ENCODE results near the gene C14orf93.
"Not testable (repeated sequence)": the region's sequence is repeated elsewhere in the genome, so short reads cannot be mapped to it uniquely, and the experiment has no call there.

Gene C14orf93

DNA sequence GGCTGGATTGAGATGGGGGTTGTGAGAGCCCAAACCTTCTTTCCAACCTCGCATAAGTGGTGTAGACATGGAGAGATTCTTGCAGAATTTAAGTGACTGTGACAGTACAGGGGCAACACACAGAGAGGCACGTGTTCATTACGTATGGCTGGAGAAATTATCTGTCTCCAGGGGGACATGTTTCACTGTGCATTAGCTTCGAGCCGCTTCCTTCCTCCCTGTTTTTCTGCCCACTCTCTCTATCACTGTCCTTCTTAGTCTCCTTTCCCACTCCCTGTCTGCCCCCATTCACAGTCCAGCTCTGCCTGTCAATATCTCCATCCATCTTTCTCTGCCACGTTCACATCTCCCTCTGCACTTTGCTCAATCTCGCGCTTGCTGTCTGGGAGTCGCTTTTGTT lies 11.5 kb upstream of the C14orf93 start:
- no peak for DNase-seq (ENCODE audit: low read depth in 2 of 2)

- no peak for DNase-seq (ENCODE audit: low read depth in 2 of 2)
Measured at GRCh38 chr14:23020143-23021128, 10.5 kb upstream of the C14orf93 start.

- DNase-seq (ENCODE audit: low read depth in 2 of 2) = no peak
Measured at GRCh38 chr14:23018107-23018506, 8.2 kb upstream of the C14orf93 start.

DNA sequence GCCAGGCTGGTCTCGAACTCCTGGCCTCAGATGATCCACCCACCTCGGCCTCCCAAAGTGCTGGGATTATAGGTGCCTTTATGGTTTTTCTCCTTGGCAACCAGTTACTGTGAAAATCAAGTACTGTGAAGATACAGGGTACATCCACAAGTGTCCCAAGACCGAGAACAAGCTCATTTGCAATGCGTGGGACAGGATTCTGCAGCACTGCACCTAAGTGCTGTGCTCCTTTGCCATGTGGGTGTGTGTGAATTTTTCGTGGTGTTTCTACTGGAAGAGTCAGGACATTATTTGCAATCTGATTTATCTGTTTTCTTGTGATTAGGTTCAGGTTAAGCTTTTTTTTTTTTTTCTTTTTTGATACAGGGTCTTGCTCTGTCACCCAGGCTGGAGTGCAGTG lies 7.1 kb upstream of the C14orf93 start:
- no peak for DNase-seq (ENCODE audit: low read depth in 2 of 2)

- DNase-seq (ENCODE audit: low read depth in 2 of 2) = no peak
Measured at GRCh38 chr14:23015618-23016017, 5.7 kb upstream of the C14orf93 start.

DNA sequence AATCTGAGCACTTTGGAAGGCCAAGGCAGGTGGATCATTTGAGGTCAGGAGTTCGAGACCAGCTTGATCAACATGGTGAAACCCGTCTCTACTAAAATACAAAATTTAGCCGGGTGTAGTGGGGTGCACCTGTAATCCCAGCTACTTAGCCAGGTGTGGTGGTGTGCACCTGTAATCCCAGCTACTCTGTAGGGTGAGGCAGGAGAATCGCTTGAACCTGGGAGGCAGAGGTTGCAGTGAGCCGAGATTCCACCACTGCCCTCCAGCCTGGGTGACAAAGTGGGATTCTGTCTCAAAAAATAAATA lies 3.8 kb upstream of the C14orf93 start:
- not testable (repeated sequence) for DNase-seq (ENCODE audit: low read depth in 2 of 2)

DNA sequence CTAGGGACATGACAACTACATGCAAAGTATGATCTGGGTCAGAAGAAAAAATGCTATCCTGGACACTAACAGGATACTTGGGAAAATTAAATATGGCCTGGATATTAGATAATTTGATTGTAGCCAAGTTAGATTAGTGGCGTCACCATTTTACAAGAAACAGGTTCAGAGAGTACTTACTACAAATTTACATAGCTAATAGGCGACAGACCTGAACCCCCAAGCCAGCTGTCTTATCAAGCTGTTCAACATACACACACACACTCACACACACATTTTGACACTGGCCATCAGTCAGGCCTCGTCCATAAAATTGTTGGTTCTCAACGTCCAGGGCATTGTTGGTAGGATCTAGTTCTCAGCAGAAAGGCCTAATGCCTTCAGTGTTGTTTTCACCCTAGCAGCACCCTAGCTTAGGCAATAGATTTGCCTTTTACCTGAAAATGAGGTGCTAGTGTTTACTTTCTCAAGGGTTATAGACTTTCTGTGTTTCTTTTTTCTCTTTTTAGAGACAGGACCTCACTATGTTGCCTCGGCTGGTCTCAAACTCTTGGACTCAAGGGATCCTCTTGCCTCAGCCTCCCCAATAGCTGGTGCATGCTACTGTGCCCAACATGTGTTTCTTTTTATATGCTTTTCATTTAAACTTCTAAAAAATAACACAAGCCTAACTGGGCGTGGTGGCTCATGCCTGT lies 3.3 kb upstream of the C14orf93 start:
- DNase-seq (ENCODE audit: low read depth in 2 of 2) = no peak

DNA sequence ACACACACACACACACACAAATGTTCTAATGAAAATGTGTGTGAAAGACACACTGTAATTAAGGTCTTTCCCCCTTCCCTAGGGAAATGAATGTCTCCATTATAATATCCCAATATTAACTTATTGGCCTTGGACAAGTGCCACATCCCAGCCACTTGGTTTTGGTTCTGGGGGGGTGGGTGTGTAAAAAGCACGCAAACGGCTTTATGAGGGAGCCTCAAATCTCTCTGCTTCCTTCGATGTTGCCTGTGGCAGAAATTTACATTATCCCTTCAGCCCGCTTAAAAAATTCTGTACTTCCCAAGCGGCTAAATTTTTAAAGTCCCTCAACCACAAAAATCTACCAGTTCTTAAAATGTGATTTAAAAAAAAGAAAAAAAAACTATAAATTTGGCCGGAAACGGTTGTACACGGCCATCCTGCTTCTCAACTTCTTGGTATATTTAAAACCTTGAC lies 432 bp downstream of the C14orf93 start:
- no peak for DNase-seq (ENCODE audit: low read depth in 2 of 2)

- DNase-seq (ENCODE audit: low read depth in 2 of 2) = no peak
Measured at GRCh38 chr14:23008831-23009230, 1.1 kb downstream of the C14orf93 start.

- peak; percentile 95 to 97 for DNase-seq (ENCODE audit: low read depth in 2 of 2)
Measured at GRCh38 chr14:23006544-23007419, 3.2 kb downstream of the C14orf93 start.

DNA sequence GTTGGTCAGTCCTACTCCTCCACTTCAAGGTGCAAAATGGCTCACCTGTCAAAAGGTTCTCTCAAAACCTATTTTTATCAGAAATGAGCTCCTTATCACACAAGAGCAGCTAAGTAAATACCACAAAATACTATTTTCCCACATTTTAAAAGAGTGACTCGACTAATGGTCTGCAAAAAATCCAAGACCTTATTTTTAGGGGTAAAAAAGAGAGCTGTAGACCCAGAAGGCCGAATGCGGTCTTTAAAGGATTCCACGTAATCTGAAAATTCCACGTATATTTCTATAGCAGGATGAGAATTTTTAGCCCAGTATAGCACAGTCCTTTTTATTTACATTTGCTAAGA lies 3.8 kb downstream of the C14orf93 start:
- no peak for DNase-seq (ENCODE audit: low read depth in 2 of 2)

- no peak for DNase-seq (ENCODE audit: low read depth in 2 of 2)
Measured at GRCh38 chr14:23005451-23006187, 4.3 kb downstream of the C14orf93 start.

DNA sequence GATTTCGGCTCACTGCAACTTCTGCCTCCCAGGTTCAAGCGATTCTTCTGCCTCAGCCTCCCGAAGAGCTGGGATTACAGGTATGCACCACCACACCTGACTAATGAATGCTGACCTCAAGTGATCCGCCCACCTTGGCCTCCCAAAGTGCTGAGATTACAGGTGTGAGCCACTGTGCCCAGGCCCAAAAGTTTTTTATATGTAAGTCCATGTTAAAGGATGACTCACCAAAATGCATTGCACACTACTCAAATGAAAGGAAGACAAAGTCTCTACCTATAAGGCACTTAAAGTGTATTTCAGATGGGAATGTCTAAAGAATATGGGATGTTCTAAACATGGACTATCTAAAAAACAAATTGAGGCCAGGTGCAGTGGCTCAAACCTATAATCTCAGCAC lies 5.7 kb downstream of the C14orf93 start:
- DNase-seq (ENCODE audit: low read depth in 2 of 2) = not testable (repeated sequence)

GRCh38 chr14:23002592-23002991 lies 7.4 kb downstream of the C14orf93 start:
- DNase-seq (ENCODE audit: low read depth in 2 of 2) = no peak

DNA sequence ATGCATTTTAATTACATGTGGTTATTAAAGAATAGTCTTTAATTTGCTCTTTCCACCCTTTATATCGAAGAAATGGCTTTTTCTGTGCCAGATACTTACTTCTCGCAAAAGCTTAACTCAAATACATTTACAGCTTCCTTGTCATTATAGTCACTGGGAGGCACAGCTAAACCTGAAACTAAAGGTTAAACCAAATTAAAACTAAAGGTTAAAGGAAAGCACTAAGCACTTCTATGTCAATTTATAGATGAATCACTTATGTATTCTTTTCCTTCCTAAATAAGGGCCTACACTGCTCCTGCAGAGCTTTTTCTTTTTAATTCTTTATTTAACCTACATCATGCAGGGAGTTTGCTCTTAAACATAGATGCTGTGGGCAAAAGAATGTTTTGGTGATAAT lies 9.1 kb downstream of the C14orf93 start:
- DNase-seq (ENCODE audit: low read depth in 2 of 2) = no peak

- no peak for DNase-seq (ENCODE audit: low read depth in 2 of 2)
Measured at GRCh38 chr14:22998329-22999012, 11.5 kb downstream of the C14orf93 start.

DNA sequence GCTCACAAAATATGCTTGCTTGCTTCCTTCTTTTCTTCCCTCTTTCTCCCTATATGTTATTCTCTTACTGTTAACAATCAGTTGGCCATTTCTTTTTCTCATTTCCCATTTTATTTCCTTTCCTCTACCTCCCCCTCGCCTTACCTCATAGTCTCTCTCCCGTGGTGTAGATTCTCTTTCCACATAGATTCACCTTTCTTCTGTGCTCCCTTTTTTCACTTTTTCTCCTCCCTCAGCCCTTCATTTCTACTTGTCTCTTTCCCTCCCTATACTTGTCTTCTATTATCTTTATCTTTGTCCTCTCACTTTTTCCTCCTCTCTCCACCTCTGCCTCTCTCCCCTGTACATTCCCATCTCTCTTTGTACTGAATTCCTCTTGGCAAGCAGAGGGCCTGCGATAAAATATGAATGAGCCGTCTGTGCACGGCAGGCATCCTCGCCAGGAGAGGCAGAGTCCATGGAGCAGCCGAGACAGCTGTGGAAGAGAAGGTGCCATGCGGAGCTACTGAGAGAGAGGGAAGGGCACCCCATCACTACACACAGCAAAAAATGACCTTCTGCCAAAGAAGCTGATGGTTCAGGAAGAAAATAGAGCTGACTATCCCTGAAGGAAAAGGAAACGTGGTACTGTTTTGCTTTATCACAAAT lies 12.1 kb downstream of the C14orf93 start:
- DNase-seq (ENCODE audit: low read depth in 2 of 2) = no peak

GRCh38 chr14:22996768-22997654 lies 12.9 kb downstream of the C14orf93 start:
- DNase-seq (ENCODE audit: low read depth in 2 of 2) = no peak

- DNase-seq (ENCODE audit: low read depth in 2 of 2) = no peak
Measured at GRCh38 chr14:22995889-22996625, 13.9 kb downstream of the C14orf93 start.

All from stimulated activated CD4-positive, alpha-beta T cell treated with anti-CD3 and anti-CD28 coated beads, Interleukin-15, amount 100 ng/mL, for 48 hours (primary cell).